GM12801 (cell line): Measurements from ENCODE around the gene ANKRD63.

Experiments
- CTCF ChIP-seq: IDR thresholded peaks from one replicate; pipeline ENCODE4 v1.5.1; 2011; ENCODE audit warnings: control low read depth; ENCODE audit not compliant: insufficient read length; ENCODE audit errors: extremely low read depth

ANKRD63 gene

GRCh38 chr15:40328176-40328575 lies 45.3 kb upstream of the ANKRD63 start:
- no peak for TF ChIP-seq CTCF

GRCh38 chr15:40327457-40327856 lies 44.6 kb upstream of the ANKRD63 start:
- no peak for TF ChIP-seq CTCF

- TF ChIP-seq CTCF: no peak
Observed at GRCh38 chr15:40325700-40326099, 42.8 kb upstream of the ANKRD63 start.

GRCh38 chr15:40325188-40325587 lies 42.3 kb upstream of the ANKRD63 start:
- no peak for TF ChIP-seq CTCF

- no peak for TF ChIP-seq CTCF
Observed at GRCh38 chr15:40323953-40324937, 41.4 kb upstream of the ANKRD63 start.

GRCh38 chr15:40323239-40323952 lies 40.5 kb upstream of the ANKRD63 start, which contains the start of gene INAFM2:
Gene INAFM2 (plus strand): TSS chr15:40323692. CDS start chr15:40324056, 364 bp downstream.
- TF ChIP-seq CTCF: no peak

- TF ChIP-seq CTCF: no peak
Observed at GRCh38 chr15:40322531-40323238, 39.8 kb upstream of the ANKRD63 start.
